HG03066 (cell line): ENCODE data around the gene GRIK2.

Experiments
- ATAC-seq: cut with Tn5 transposase; IDR thresholded peaks from one replicate; pipeline ENCODE4 v1.9.1; 2021; ENCODE audit warnings: low read depth; ENCODE audit not compliant: unreplicated experiment

GRIK2 gene

GRCh38 chr6:101760843-101761621 lies 367.5 kb downstream of the GRIK2 start:
- no peak for ATAC-seq

GRCh38 chr6:101762851-101763250 lies 369.3 kb downstream of the GRIK2 start:
- ATAC-seq = no peak

DNA sequence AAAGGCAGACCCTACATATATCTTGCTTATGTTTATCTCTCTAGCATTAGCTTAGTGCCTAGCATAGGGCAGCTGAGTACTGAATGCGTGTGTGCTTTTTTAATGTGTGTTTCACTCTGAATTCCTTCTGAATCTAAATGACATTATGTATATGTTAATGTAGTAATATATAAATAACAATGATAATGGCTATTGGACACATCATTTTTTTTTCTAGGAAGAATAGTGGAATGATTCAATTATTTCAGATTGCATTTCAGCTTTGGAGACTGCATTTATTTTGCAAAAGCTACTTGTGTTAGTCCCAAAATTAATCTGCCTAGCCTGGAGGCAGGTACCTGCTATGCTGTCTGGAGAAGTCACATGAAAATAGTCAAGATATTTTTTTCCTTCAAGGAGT lies 371.8 kb downstream of the GRIK2 start:
- ATAC-seq = no peak

DNA sequence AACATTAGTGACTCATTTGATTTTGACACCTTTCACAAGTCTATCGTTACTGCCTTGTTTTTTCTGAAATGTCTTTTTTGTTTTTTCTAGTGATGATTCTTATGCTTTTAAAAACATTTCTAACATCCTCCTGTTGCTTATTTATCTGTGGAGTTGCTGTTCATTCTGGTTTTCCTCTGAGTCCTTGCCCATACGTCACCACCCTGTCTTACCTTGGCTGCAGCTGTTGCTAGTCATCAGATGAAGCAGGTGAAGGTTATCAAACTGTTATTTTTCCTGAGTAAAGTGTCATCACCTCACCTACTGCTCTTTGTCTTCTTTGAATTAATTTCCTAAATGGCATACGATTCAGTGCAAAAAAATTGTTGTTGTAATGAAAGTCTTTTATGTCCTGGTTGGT lies 376.6 kb downstream of the GRIK2 start:
- ATAC-seq = no peak

DNA sequence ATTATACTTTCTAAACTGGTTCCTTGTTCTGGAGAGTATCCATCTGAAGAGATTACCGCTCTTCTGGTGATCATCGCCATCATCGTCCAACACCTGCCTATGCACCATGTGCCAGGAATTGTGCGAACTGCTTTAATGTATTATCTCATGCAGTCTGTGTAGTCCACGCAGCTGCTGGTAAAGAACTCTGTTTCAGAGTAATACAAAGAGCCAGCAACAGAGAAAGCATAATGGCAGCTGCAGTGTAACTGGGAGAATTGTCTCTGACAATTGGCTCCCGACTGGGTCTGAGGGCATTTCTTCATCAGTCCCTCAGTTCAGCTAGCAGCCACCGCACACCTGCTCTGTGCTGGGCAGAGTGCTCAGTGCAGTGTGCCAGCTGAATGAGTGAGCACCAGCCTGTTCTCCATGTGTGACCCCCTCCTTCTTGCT lies 383.4 kb downstream of the GRIK2 start:
- ATAC-seq = no peak

DNA sequence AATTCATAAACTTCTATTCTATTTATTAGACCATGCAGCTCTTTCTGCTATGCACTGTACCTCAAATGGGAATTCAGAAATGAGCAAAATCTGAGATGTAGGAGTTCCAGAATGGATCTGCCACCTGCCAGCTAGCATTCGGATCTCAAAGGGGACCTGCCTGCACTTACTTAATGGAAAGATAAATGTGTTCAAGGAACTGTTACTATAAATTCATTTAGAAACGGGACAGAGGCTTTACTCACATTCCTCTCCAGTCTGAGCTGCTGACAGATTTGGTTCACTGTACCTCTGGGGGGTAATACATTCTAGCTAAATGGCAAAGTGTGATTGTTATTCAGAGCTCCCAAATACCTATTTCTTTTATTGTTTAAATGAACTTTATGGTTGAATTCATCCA lies 384.1 kb downstream of the GRIK2 start:
- ATAC-seq = no peak

- ATAC-seq = no peak
Measured at GRCh38 chr6:101779051-101779844, 385.7 kb downstream of the GRIK2 start.

DNA sequence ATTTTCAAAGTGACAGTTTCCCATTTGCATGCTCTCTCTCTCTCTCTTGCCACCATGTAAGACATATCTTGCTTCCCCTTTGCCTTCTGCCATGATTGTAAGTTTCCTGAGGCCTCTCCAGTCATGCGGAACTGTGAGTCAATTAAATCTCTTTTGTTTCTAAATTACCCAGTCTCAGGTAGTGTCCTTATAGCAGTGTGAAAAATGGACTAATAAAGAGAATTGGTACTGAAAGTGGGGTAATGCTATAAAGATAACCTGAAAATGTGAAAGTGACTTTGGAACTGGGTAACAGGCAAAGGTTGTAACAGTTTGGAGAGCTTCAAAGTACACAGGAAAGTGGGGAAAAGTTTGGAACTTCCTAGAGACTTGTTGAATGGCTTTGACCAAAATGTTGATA lies 389.8 kb downstream of the GRIK2 start:
- ATAC-seq = no peak

DNA sequence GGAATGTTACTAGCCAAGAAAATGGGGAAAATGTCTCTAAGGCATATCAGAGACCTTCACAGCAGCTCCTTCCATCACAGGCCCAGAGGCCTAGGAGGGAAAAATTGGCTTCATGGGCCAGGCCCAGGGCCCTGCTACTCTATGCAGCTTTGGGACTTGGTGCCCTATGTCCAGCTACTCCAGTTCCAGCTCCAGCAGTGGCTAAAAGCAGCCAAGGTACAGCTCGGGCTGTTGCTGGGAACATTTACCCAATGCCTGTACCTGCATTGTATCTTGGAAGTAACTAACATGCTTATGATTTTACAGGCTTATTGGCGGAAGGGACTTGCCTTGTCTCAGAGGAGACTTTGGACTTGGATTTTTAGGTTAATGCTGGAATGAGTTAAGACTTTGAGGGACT lies 390.6 kb downstream of the GRIK2 start:
- no peak for ATAC-seq

GRCh38 chr6:101799531-101799930 lies 406.0 kb downstream of the GRIK2 start:
- ATAC-seq = no peak

DNA sequence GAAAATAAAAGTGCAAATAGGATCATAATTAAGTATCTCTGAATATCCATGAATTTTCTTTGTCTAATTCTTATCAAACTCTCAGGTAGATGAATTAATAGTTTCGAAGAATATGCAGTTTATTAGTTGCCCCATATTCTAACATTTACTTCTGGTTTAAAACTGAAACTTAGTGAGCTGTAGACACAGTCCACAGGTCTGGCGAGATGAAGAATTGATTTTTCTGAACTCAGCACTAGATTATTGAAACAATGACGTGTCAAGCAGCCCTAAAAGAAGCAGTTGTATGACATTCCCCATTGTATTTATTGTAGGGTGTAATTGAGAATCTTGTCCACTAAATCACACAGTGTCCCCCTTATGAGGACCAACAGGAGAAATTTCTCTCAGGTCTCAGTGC lies 407.1 kb downstream of the GRIK2 start:
- ATAC-seq = no peak

DNA sequence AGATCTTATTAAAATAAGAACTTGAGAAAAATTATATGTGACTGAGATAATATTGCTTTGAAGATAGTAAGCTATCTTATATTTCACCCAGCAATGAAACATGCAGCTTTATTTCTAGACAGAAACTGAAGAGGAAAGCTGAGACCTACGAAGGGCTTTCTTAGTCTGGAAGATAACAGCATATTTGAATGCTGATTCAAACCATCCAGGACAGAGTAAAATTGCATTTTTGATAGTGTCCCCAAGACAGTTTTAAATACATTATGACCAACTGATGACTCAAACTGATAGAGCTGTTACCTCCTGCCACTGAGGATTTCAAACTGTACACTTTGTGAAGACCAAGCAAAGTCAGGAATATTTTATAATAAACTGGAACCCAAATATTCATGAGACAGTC lies 409.6 kb downstream of the GRIK2 start:
- ATAC-seq = no peak

DNA sequence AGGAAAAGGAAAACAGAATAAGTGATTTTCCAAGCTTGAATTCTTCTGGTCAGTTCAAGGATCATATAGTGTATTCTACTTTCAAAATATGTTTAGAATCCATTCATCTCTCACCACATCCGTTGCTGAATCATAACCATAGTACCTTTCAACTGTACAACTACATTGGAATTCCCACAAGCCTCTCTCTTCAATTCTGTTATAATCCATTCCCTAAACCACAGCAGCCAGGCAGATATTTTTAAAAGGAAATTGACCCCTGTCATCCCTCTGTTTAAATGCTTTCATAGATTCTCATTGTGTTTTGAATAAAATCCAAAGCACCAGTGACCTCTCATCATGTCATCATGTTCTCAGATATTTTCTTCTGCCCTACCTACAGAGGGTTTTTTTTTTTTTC lies 412.7 kb downstream of the GRIK2 start:
- no peak for ATAC-seq

- ATAC-seq = no peak
Measured at GRCh38 chr6:101811108-101811507, 417.6 kb downstream of the GRIK2 start.

- no peak for ATAC-seq
Measured at GRCh38 chr6:101816716-101817115, 423.2 kb downstream of the GRIK2 start.

- no peak for ATAC-seq
Measured at GRCh38 chr6:101818051-101818450, 424.5 kb downstream of the GRIK2 start.

DNA sequence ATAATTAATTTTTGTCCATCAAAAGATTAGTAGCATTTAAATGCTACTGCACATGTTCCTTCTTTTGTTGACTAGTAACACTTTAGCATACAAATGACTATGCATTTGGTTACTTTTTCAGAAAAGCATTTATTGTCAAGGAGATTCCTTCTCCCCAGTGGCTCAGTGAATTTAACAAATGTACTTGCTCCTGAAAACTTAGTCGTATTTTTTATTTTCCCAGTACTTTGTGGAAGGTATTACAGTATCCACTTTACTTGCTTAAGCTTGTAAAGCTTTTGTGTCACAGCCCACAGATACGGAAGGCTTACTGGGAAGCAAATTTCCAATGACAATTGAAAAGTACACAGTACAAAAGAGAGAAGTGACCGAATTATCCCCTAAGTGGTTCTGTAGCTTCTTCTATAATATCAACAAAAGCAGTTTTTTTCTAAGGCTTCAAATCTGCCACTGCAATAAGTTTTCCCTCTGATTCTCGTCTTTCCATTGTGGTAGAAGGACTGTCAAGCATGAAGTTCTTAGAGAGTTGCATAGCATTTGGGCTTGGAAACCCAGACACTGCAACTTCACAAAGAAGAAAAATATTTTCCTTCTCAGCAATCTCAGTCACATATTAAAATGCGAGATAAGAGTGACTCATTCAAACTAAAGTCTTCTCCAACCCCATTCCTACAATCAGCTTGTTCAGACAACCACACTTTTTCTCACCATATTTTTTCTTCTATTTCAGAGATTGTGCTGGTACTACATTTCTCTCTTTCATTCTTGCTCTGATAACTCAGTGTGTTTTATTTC lies 431.2 kb downstream of the GRIK2 start:
- no peak for ATAC-seq

- ATAC-seq = no peak
Measured at GRCh38 chr6:101826269-101826668, 432.8 kb downstream of the GRIK2 start.

- no peak for ATAC-seq
Measured at GRCh38 chr6:101826678-101827077, 433.2 kb downstream of the GRIK2 start.

DNA sequence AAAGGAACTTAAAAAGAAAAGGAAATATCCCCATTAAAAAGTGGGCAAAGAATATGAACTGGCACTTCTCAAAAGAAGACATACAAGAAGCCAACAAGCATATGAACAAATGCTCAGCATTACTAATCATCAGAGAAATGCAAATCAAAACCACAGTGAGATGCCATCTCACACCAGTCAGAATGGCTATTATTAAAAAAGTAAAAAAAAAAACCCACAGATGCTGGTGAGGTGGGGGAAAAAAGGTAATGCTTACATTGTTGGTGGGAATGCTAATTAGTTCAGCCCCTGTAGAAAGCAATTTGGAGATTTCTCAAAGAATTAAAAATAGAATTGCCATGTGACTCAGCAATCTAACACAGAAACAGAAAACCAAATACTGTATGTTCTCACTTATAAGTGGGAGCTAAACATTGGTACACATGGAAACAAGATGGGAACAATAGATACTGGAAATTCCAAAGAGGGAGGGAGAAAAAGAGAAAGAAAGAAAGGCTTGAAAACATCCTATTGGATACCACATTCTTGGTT lies 437.1 kb downstream of the GRIK2 start:
- ATAC-seq = no peak

DNA sequence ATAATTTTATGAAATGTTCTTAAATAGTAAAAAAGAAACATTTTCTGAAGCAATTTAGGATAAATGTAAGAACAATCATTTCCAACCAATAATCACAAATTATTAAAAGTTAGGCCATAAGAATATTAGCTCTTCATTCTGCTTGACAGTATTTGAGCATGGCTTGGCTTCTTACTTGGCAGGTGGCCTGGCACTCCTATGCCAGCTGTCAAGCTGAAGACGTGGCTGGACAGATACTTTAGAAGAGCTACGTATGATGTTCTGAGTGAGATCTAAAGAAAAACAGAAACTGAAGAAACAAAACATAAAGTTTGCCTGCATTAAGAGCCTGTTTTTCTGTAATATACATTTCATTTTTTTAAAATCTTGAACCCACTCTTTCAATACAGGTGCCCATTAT lies 438.9 kb downstream of the GRIK2 start:
- ATAC-seq = no peak
